OCI-M2 (cell line): ENCODE results near the gene TRAF7.

Experiments used
- DNase-seq: peaks from one replicate; lab custom pipeline; 2025; ENCODE audit not compliant: unreplicated experiment; lab: John Stamatoyannopoulos, UW

TRAF7 gene

GRCh38 chr16:2147378-2147777, 8.2 kb upstream of the TRAF7 start:
- no peak for DNase-seq

GRCh38 chr16:2147981-2148671, 7.5 kb upstream of the TRAF7 start, which contains the start of gene RAB26:
TSS of gene RAB26 (plus strand) at chr16:2148625. CDS start at chr16:2148784, 159 bp downstream.
- no peak for DNase-seq

DNA sequence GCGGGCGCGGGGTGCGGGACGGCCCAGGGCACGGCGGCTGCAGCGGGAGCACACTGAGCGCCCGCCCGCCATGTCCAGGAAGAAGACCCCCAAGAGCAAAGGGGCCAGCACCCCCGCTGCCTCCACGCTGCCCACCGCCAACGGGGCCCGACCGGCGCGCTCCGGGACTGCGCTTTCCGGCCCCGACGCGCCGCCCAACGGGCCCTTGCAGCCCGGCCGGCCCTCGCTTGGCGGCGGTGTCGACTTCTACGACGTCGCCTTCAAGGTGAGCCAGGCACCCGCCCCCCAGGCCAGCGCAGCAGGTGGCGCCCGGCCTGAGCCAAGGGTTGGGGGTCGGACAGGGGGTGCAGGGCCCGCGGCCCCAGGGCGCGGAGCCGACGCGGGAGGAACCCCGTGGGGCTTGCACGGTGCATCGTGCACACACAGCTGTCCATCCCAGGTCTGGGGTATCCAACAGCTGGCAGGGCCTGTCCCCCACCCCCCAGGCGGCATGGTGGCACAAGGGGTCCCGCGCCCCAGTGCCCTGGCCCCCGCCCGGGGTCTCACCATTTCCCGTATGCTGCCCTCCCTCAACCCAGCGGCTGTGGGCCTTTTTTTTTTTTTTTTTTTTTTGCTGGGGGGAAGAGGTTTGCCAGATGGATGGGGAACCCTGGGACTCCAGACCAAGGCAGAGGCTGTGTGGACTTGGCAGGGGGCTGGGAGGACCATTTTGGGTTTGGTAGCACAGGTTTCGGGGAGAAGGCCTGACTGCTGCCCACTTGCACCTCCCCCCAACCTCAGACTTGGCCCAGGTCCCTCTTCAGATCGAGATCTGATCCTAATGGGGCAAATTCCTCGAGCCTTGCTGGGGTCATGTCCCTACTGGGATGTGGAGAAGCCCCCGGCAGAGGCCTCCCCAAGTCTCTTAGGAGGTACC, 6.6 kb upstream of the TRAF7 start:
- no peak for DNase-seq

- no peak for DNase-seq
Measured at GRCh38 chr16:2149630-2150417, 5.8 kb upstream of the TRAF7 start.

DNA sequence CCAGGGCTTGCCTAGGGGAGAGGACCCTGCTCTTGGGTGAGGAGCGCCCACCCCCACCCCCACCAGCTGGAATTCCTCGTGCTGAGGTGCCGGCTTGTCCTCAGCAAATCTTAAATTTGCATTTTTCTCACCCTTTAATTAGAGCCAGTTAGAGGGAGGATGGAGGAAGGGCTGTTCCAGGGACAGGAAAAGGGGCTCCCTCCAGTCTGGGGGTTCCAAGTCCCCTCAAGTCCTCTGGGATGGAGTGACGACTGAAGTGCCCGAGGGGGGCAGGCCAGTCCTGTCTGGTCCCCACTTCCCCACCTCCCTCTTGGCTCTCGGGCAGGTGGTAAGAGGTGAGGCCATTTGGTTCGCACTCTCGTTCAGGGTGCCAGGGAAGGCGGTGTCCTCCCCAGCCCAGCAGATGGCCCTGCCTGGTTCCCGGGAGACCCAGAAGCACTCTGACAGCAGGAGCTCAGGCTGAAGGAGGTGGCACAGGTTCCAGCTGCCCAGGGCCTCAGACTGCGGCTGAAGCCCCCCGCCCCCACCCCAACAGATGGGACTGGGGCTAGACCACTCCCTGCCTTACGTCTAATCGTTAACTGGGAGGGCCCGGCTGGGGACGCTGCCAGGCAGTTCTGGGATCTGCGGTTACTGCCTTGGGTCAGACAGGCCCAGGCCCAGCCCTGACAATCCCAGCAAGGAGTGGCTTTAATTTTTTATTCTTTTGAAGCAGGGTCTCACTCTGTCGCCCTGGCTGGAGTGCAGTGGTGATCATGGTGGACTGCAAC, 5.0 kb upstream of the TRAF7 start:
- DNase-seq = no peak

GRCh38 chr16:2151188-2152091, 4.1 kb upstream of the TRAF7 start:
- DNase-seq = no peak

GRCh38 chr16:2152695-2153506, 2.7 kb upstream of the TRAF7 start:
- DNase-seq = no peak

DNA sequence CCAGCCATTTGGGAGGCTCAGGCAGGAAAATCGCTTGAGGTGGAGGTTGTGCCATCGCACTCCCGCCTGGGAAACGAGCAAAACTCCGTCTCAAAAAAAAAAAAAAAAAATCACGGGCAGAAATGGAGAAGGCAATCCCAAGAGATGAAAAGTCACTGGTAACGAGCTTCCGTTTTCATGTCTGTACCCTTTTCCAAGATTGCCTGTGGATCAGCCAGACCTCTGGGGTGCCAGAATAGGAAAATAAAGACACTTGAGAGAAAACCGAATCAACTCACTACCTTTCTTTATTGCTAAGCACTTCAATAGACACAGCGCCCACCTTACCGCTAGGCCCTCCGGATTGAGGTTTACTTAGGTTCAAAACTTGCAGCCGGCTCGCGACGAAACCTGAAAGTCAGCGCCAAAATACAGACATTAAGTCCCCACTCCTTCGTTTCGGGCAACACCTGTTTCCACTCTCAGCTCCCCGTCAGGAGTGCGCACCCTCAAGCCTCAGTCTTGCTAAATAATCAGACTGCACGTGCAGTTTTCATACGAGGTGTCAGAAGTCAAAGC, 970 bp upstream of the TRAF7 start:
- no peak for DNase-seq

DNA sequence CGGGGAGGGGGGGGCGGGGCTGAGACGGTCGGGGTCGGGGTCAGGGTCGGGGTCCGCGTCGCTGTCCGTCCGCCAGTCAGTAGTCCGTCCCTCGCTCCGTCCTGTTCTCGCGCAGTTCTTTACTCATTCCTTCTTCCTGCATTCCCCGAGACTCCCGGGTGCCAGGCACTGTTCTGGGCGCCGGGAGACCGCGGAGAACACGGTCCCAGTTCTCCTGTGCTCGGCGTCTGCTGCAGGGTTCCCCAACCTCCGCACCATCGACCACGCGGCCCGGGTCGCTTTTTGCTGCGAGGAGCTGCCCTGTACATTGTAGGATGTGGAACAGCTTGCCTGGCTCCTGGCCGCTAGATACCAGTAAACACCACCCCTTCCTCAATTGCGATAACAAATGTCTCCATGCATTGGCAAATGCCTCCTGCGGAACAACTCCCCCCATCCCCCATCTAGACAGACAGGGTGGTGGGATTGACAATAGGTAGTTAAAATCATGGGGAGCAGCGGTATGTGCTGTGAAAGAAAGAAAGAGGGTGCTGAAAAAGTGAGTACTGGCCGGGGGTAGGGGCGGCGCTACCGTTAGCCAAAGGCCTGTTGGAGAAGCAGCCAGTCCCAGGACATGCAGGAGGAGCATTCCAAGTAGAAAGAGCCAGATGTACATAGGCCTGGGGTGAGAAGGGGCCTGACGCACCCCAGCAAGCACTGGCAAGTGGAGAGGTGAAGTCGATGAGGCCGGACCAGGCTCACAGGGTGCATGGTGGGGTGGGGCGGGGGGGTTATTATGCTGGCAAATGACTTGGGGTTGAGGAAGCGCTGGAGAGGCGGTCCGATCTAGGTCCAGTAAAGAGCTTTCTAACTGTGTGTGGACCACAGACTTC, 631 bp downstream of the TRAF7 start:
- no peak for DNase-seq

DNA sequence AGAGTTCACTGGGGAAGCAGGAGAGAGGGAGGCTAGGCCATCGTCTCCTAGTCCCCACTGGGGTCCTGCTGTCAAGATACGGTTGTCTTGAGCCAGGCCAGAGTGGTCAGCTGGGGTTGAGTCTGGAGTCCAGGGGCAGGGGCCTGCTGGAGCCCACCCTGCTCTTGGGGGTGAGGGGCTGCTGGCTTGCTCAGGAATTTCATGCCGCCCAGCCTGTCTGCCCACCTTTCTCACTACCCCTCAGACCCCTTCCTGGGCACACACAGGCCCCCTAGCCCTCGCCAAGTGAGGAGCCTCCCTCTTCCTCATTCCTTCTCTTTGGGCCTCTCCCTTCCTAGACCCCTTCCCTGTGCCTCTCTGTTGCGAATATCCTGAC, 1.3 kb downstream of the TRAF7 start:
- no peak for DNase-seq

GRCh38 chr16:2157480-2158261, 2.1 kb downstream of the TRAF7 start:
- DNase-seq = no peak

- DNase-seq = no peak
Measured at GRCh38 chr16:2158262-2158638, 2.7 kb downstream of the TRAF7 start.

DNA sequence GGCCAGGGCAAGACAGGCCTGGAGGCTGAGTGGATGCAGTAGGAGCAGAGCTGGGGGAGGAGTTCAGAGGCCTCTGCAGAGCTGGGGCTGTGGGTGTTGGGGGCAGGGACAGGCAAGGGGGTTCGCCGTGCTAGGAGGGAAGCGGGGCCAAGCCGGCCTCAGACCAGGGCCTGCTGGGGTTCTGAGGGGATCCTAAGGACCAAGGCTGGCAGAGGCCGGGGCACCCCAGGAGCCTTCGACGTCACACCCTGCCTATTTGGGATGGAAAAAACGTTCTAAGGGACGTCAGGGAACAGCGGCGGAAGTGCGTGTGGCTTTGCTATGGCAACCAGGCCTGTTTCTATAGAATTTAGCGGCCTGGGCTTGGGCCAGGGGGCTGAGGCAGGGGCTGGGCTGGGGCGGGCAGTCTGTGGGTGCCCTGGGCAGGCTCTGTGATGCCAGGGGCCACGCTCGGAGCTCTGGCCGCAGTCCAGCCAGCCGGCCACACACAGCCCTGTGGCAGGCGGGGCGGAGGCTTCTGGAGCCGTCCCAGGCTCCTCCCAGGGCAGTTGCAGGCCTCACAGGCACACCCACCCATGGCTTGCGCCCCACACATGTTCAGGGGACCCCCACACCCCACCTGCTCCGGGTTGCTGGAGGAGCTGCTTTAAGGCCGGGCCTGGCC, 3.7 kb downstream of the TRAF7 start:
- DNase-seq = no peak

- no peak for DNase-seq
Measured at GRCh38 chr16:2160915-2161551, 5.5 kb downstream of the TRAF7 start.

- DNase-seq = no peak
Measured at GRCh38 chr16:2161911-2162310, 6.3 kb downstream of the TRAF7 start.

- DNase-seq = no peak
Measured at GRCh38 chr16:2162676-2163118, 7.1 kb downstream of the TRAF7 start.
